Vagina (tissue), 2 donors: Measurements from ENCODE around the gene EEIG1. TPM values are rescaled to one million over a fixed set of nuclear protein-coding genes. Genes with fewer than 3 reads are reported as not detected.

ENCODE experiments used
- DNase-seq, 2 donors: peaks; one replicate each; pipeline ENCODE4 v3.0.0-alpha.2; 2017; ENCODE audit errors: extremely low spot score in 2 of 2
- H3K27ac ChIP-seq: fragments of 200-600 bp; sonication (generic); one replicate; pipeline ENCODE4 v1.5.1; 2019
- H3K27me3 ChIP-seq: fragments of 200-600 bp; sonication (generic); one replicate; pipeline ENCODE4 v1.5.1; 2019
- H3K36me3 ChIP-seq, 2 donors: fragments of 200-600 bp; sonication (generic); one replicate each; pipeline ENCODE4 v1.5.1; 2017 to 2019
- H3K4me1 ChIP-seq: fragments of 200-600 bp; sonication (generic); one replicate; pipeline ENCODE4 v1.5.1; 2019
- H3K4me3 ChIP-seq, 2 donors: fragments of 200-600 bp; sonication (generic); 1 replicate in 1 of 2; 2 replicates in 1 of 2; pipeline ENCODE4 v1.5.1; 2016 to 2019
- H3K9me3 ChIP-seq: fragments of 200-600 bp; sonication (generic); one replicate; pipeline ENCODE4 v1.5.1; 2019
- CTCF ChIP-seq, 3 experiments: fragments of 450-650 bp in 2 of 3; fragments of 200-600 bp in 1 of 3; sonication (generic) in 1 of 3; IDR thresholded peaks; one replicate each; pipeline ENCODE4 v1.5.1; 2017 to 2019; ENCODE audit warnings: antibody characterized with exemption in 3 of 3, mild to moderate bottlenecking in 2 of 3, moderate library complexity in 2 of 3
- POLR2A ChIP-seq, 2 donors: fragments of 450-650 bp; IDR thresholded peaks; one replicate each; pipeline ENCODE4 v1.6.1; 2017; ENCODE audit warnings: antibody characterized with exemption in 2 of 2, mild to moderate bottlenecking in 2 of 2, moderate library complexity in 2 of 2
- POLR2AphosphoS5 ChIP-seq, 2 donors: sonication (generic); formaldehyde crosslinking; IDR thresholded peaks; one replicate each; pipeline ENCODE4 v1.9.0; 2017; ENCODE audit warnings: antibody characterized with exemption in 2 of 2, mild to moderate bottlenecking in 2 of 2, low read depth in 1 of 2; ENCODE audit not compliant: insufficient read depth in 1 of 2
- intact Hi-C: fragments of 100-400 bp; cut with DNase I; formaldehyde crosslinking; loops from one replicate; pipeline ENCODE4 v1.15.1; 2023
- total RNA-seq: library from RNA; depleted of rRNA; stranded (reverse); fragments of >200 nt; gene quantifications from one replicate; pipeline ENCODE4 v1.2.3, GENCODE V29; 2016

EEIG1 gene
- total RNA-seq, 1 donor from 2014 or later: 30.9 TPM

- H3K4me1 ChIP-seq: peaks cover 80% of the 10 kb centered on the region
- DNase-seq: peak in 1 of 2 donors; percentile 88
- intact Hi-C loops: no loop called here
These were observed 2.7 kb downstream of the EEIG1 start for GRCh38 chr9:127977884-127978647.

GRCh38 chr9:127977009-127977883 is 3.5 kb downstream of the EEIG1 start:
- intact Hi-C loops: no loop called here
- Histone ChIP-seq H3K36me3 (no peaks in the 10 kb centered on the region), H3K4me3 (peak overlapping the region; percentile 78 to 95), H3K9me3 (no peaks in the 10 kb centered on the region), H3K4me1 (peaks cover 87% of the 10 kb centered on the region), H3K27me3 (no peaks in the 10 kb centered on the region), H3K27ac (peak overlapping the region; percentile 96)
- no peak for TF ChIP-seq POLR2AphosphoS5 (IDR thresholded peaks at IDR 0.05; ENCODE audit: insufficient read depth in 1 of 2, low read depth in 1 of 2)
- TF ChIP-seq CTCF (IDR thresholded peaks at IDR 0.05): no peak
- TF ChIP-seq POLR2A (IDR thresholded peaks at IDR 0.05): no peak
- no peak for DNase-seq

More at GRCh38 chr9:127977884-127978647, 2.7 kb downstream of the EEIG1 start:
- TF ChIP-seq POLR2A (IDR thresholded peaks at IDR 0.05): no peak
- TF ChIP-seq POLR2AphosphoS5 (IDR thresholded peaks at IDR 0.05; ENCODE audit: insufficient read depth in 1 of 2, low read depth in 1 of 2): peak in 1 of 2 donors; percentile 15
- TF ChIP-seq CTCF (IDR thresholded peaks at IDR 0.05): no peak
- Histone ChIP-seq H3K9me3 (no peaks in the 10 kb centered on the region), H3K4me3 (peak overlapping the region; percentile 78 to 95), H3K36me3 (no peaks in the 10 kb centered on the region), H3K27ac (peak overlapping the region; percentile 96), H3K27me3 (no peaks in the 10 kb centered on the region)

- TF ChIP-seq POLR2A (IDR thresholded peaks at IDR 0.05) (no peak), POLR2AphosphoS5 (IDR thresholded peaks at IDR 0.05; ENCODE audit: insufficient read depth in 1 of 2, low read depth in 1 of 2) (peak in 1 of 2 donors; percentile 14), CTCF (IDR thresholded peaks at IDR 0.05) (no peak)
- no peaks in the 10 kb centered on the region for H3K36me3 ChIP-seq
- no peaks in the 10 kb centered on the region for H3K9me3 ChIP-seq
- peak overlapping the region; percentile 96 for H3K27ac ChIP-seq
- intact Hi-C loops: no loop called here
- no peaks in the 10 kb centered on the region for H3K27me3 ChIP-seq
- H3K4me1 ChIP-seq: peaks cover 87% of the 10 kb centered on the region
- H3K4me3 ChIP-seq: peak overlapping the region; percentile 78 to 95
- no peak for DNase-seq
These were observed 4.3 kb downstream of the EEIG1 start for GRCh38 chr9:127976498-127976897.

- intact Hi-C loops: no loop called here
- H3K36me3 ChIP-seq: no peaks in the 10 kb centered on the region
- no peak for TF ChIP-seq CTCF (IDR thresholded peaks at IDR 0.05)
- TF ChIP-seq POLR2AphosphoS5 (IDR thresholded peaks at IDR 0.05; ENCODE audit: insufficient read depth in 1 of 2, low read depth in 1 of 2): no peak
- TF ChIP-seq POLR2A (IDR thresholded peaks at IDR 0.05): no peak
- peaks cover 91% of the 10 kb centered on the region for H3K4me1 ChIP-seq
- H3K27me3 ChIP-seq: no peaks in the 10 kb centered on the region
- H3K9me3 ChIP-seq: no peaks in the 10 kb centered on the region
- DNase-seq: no peak
- peak overlapping the region; percentile 96 for H3K27ac ChIP-seq
- H3K4me3 ChIP-seq: peak overlapping the region; percentile 24 to 95
These were observed 5.1 kb downstream of the EEIG1 start for GRCh38 chr9:127975376-127976315.
